HepG2 (cell line): ENCODE results near the gene OSBPL2. TPM values are rescaled to one million over a fixed set of nuclear protein-coding genes. Genes with fewer than 3 reads are reported as not detected.
A peak's percentile ranks its signal among the peaks of the same experiment; 100 is the strongest.

ENCODE experiments used
- AGO1 ChIP-seq: fragments of 200-400 bp; formaldehyde crosslinking; IDR thresholded peaks from 2 replicates; pipeline ENCODE4 v1.6.1; 2017; ENCODE audit warnings: mild to moderate bottlenecking, low read depth, low read length, moderate library complexity; ENCODE audit not compliant: poor library complexity, severe bottlenecking
- BRCA1 ChIP-seq: sonication (generic); formaldehyde crosslinking; IDR thresholded peaks from 2 replicates; pipeline ENCODE4 v1.4.0; 2020; ENCODE audit warnings: missing genetic modification reagents
- ELF1 ChIP-seq: sonication (generic); formaldehyde crosslinking; IDR thresholded peaks from 2 replicates; pipeline ENCODE4 v1.4.0; 2020; ENCODE audit warnings: missing genetic modification reagents
- NR2F1 ChIP-seq, 2 experiments: fragments of 450-650 bp in 1 of 2; formaldehyde crosslinking in 1 of 2; IDR thresholded peaks; 2 replicates each; pipeline versions ENCODE4 v1.5.0 to v1.6.1; 2016 to 2020; ENCODE audit warnings: mild to moderate bottlenecking in 1 of 2, missing compliant biosample characterization in 1 of 2, missing genetic modification reagents in 1 of 2, moderate library complexity in 1 of 2
- PHF5A ChIP-seq: IDR thresholded peaks from one replicate; pipeline ENCODE4 v1.6.1; 2018; ENCODE audit warnings: low read depth, missing genetic modification reagents; ENCODE audit not compliant: unreplicated experiment
- POLR2AphosphoS2 ChIP-seq: IDR thresholded peaks from 2 replicates; pipeline ENCODE4 v1.6.1; 2011; ENCODE audit warnings: low read depth, low read length, improper control_type of control experiment
- TAF15 ChIP-seq: fragments of 200-400 bp; formaldehyde crosslinking; IDR thresholded peaks from one replicate; pipeline ENCODE4 v1.6.1; 2018; ENCODE audit warnings: mild to moderate bottlenecking, low read depth, low read length; ENCODE audit not compliant: poor library complexity, severe bottlenecking
- U2AF2 ChIP-seq: fragments of 200-400 bp; formaldehyde crosslinking; IDR thresholded peaks from 2 replicates; pipeline ENCODE4 v1.6.1; 2017; ENCODE audit warnings: low read depth, mild to moderate bottlenecking, low read length
- ZBTB7A ChIP-seq: sonication (generic); formaldehyde crosslinking; IDR thresholded peaks from 2 replicates; pipeline ENCODE4 v1.8.0; 2022; ENCODE audit warnings: mild to moderate bottlenecking, missing genetic modification reagents
- ZKSCAN1 ChIP-seq: fragments of 150-350 bp; IDR thresholded peaks from 2 replicates; pipeline ENCODE4 v1.6.1; 2014; ENCODE audit warnings: low read length
- ZKSCAN5 ChIP-seq: sonication (generic); formaldehyde crosslinking; IDR thresholded peaks from 2 replicates; pipeline ENCODE4 v1.5.1; 2020; ENCODE audit warnings: mild to moderate bottlenecking, missing genetic modification reagents
- ZNF207 ChIP-seq: fragments of 450-650 bp; IDR thresholded peaks from 2 replicates; pipeline ENCODE4 v1.6.1; 2016; ENCODE audit warnings: antibody characterized with exemption, borderline replicate concordance
- ZNF317 ChIP-seq: sonication (generic); formaldehyde crosslinking; IDR thresholded peaks from 2 replicates; pipeline ENCODE4 v1.5.0; 2020; ENCODE audit warnings: mild to moderate bottlenecking, missing genetic modification reagents
- ZNF446 ChIP-seq: sonication (generic); formaldehyde crosslinking; IDR thresholded peaks from 2 replicates; pipeline ENCODE4 v1.5.0; 2020; ENCODE audit warnings: mild to moderate bottlenecking, missing genetic modification reagents
- ZNF496 ChIP-seq: sonication (generic); formaldehyde crosslinking; IDR thresholded peaks from 2 replicates; pipeline ENCODE4 v1.8.1; 2023; ENCODE audit warnings: mild to moderate bottlenecking, moderate library complexity, missing genetic modification reagents; ENCODE audit not compliant: insufficient replicate concordance
- ZNF768 ChIP-seq: sonication (generic); formaldehyde crosslinking; IDR thresholded peaks from 2 replicates; pipeline ENCODE4 v1.4.0; 2020; ENCODE audit warnings: missing genetic modification reagents
- polyA plus RNA-seq, 8 experiments: library from polyadenylated mRNA; depleted of rRNA in 3 of 8; stranded (reverse) in 7 of 8; unstranded in 1 of 8; fragments of >200 nt; fragmentation: Illumina TruSeq in 4 of 8; extraction: Trizol in 4 of 8; gene quantifications; 2 replicates each; pipeline versions ENCODE4 v1.2.1 to v1.2.3, GENCODE V29; 2011 to 2016; ENCODE audit warnings: low read depth in 4 of 8, missing spikeins in 1 of 8, mixed read lengths in 1 of 8; ENCODE audit not compliant: insufficient read depth in 1 of 8
- total RNA-seq, 5 experiments: library from RNA; depleted of rRNA; stranded (reverse); fragments of >200 nt; fragmentation: Illumina TruSeq; extraction: Trizol; gene quantifications; 2 replicates each; pipeline ENCODE4 v1.2.3, GENCODE V29; 2016; ENCODE audit warnings: low read depth in 1 of 5
- TF ChIP-seq, protein P1 (sequence below): sonication (generic); formaldehyde crosslinking; conservative IDR thresholded peaks from 2 replicates; pipeline ENCODE4 v1.4.0; 2020; ENCODE audit warnings: missing genetic modification reagents
- TF ChIP-seq, protein P2 (sequence below): sonication (generic); formaldehyde crosslinking; IDR thresholded peaks from 2 replicates; pipeline ENCODE4 v1.8.0; 2022; ENCODE audit warnings: mild to moderate bottlenecking, missing genetic modification reagents
- TF ChIP-seq, protein P3 (sequence below): sonication (generic); formaldehyde crosslinking; IDR thresholded peaks from 2 replicates; pipeline ENCODE4 v1.5.0; 2020; ENCODE audit warnings: missing genetic modification reagents
- TF ChIP-seq, protein P4 (sequence below): sonication (generic); formaldehyde crosslinking; IDR thresholded peaks from 2 replicates; pipeline ENCODE4 v1.5.0; 2020; ENCODE audit warnings: mild to moderate bottlenecking, missing genetic modification reagents, borderline replicate concordance
- TF ChIP-seq, protein P5 (sequence below): sonication (generic); formaldehyde crosslinking; IDR thresholded peaks from 2 replicates; pipeline ENCODE4 v1.8.1; 2023; ENCODE audit warnings: mild to moderate bottlenecking, missing genetic modification reagents

The OSBPL2 gene
- total and polyA plus RNA-seq, 2 of the 13 experiments (the other 11 are each of a cell fraction or from before 2014, with no cell fraction given) = 18.5 to 37.4 TPM

DNA sequence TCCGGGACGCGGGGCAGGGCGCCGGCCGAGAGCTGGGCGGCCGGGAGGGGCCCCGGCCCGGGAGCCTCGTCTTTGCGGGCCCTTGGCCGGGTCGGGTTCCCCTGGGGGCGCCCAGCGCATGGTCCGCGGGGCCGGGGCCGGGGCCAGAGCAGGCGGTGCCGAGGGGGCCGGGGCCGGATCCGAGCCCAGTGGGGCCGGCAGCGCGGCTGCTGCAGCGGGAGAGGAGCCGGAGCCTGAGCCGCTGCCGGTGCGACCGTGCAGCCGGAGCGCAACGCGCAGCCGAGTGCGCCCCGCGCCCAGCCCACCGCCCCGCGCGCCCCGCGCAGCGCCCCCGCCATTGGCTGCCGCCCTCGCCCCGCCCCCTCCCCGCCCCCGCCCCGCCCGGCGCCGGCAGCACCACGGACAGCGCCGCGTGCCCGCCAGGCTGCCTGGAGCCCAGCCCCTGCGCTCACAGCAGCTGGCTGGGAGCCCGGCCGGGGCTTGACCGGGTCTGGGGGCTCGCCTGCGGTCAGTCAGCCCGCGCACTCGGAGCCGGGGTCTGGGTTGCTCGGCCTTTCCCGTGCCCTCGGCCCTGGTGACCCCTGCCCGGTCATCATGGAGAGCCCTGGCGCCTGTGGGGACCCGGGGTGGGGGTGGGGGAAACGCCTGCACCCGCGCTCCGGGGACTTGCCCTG lies 18.2 kb upstream of the OSBPL2 start, which contains the start of gene HRH3 (continued):
- TF ChIP-seq TAF15 (no peak), ZNF446 (CRISPR knock-in tag) (peak; percentile 72; the same call in 1 of the 2 replicates), ZKSCAN1 (no peak), NR2F1 (CRISPR knock-in tag; IDR thresholded peaks at IDR 0.05) (no peak), AGO1 (no peak), ZKSCAN5 (no peak), ZNF317 (CRISPR knock-in tag) (no peak), ZNF207 (no peak), BRCA1 (CRISPR knock-in tag) (no peak), ZNF768 (CRISPR knock-in tag) (0 out of 2 replicates have a peak, but pooled peaks have one; percentile 66), POLR2AphosphoS2 (no peak), ZNF496 (CRISPR knock-in tag) (no peak), ZBTB7A (CRISPR knock-in tag) (no peak), PHF5A (CRISPR knock-in tag) (no peak), U2AF2 (no peak), ELF1 (CRISPR knock-in tag) (no peak)
- TF ChIP-seq, protein P1, sequence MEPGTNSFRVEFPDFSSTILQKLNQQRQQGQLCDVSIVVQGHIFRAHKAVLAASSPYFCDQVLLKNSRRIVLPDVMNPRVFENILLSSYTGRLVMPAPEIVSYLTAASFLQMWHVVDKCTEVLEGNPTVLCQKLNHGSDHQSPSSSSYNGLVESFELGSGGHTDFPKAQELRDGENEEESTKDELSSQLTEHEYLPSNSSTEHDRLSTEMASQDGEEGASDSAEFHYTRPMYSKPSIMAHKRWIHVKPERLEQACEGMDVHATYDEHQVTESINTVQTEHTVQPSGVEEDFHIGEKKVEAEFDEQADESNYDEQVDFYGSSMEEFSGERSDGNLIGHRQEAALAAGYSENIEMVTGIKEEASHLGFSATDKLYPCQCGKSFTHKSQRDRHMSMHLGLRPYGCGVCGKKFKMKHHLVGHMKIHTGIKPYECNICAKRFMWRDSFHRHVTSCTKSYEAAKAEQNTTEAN = peak; percentile 73; the same call in 1 of the 2 replicates
- TF ChIP-seq, protein P2, sequence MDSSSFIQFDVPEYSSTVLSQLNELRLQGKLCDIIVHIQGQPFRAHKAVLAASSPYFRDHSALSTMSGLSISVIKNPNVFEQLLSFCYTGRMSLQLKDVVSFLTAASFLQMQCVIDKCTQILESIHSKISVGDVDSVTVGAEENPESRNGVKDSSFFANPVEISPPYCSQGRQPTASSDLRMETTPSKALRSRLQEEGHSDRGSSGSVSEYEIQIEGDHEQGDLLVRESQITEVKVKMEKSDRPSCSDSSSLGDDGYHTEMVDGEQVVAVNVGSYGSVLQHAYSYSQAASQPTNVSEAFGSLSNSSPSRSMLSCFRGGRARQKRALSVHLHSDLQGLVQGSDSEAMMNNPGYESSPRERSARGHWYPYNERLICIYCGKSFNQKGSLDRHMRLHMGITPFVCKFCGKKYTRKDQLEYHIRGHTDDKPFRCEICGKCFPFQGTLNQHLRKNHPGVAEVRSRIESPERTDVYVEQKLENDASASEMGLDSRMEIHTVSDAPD (CRISPR knock-in tag) = no peak
- TF ChIP-seq, protein P3, sequence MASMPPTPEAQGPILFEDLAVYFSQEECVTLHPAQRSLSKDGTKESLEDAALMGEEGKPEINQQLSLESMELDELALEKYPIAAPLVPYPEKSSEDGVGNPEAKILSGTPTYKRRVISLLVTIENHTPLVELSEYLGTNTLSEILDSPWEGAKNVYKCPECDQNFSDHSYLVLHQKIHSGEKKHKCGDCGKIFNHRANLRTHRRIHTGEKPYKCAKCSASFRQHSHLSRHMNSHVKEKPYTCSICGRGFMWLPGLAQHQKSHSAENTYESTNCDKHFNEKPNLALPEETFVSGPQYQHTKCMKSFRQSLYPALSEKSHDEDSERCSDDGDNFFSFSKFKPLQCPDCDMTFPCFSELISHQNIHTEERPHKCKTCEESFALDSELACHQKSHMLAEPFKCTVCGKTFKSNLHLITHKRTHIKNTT (CRISPR knock-in tag) = no peak
- TF ChIP-seq, protein P4, sequence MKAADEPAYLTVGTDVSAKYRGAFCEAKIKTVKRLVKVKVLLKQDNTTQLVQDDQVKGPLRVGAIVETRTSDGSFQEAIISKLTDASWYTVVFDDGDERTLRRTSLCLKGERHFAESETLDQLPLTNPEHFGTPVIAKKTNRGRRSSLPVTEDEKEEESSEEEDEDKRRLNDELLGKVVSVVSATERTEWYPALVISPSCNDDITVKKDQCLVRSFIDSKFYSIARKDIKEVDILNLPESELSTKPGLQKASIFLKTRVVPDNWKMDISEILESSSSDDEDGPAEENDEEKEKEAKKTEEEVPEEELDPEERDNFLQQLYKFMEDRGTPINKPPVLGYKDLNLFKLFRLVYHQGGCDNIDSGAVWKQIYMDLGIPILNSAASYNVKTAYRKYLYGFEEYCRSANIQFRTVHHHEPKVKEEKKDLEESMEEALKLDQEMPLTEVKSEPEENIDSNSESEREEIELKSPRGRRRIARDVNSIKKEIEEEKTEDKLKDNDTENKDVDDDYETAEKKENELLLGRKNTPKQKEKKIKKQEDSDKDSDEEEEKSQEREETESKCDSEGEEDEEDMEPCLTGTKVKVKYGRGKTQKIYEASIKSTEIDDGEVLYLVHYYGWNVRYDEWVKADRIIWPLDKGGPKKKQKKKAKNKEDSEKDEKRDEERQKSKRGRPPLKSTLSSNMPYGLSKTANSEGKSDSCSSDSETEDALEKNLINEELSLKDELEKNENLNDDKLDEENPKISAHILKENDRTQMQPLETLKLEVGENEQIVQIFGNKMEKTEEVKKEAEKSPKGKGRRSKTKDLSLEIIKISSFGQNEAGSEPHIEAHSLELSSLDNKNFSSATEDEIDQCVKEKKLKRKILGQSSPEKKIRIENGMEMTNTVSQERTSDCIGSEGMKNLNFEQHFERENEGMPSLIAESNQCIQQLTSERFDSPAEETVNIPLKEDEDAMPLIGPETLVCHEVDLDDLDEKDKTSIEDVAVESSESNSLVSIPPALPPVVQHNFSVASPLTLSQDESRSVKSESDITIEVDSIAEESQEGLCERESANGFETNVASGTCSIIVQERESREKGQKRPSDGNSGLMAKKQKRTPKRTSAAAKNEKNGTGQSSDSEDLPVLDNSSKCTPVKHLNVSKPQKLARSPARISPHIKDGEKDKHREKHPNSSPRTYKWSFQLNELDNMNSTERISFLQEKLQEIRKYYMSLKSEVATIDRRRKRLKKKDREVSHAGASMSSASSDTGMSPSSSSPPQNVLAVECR (CRISPR knock-in tag) = peak; percentile 74; the same call in 1 of the 2 replicates
- TF ChIP-seq, protein P5, sequence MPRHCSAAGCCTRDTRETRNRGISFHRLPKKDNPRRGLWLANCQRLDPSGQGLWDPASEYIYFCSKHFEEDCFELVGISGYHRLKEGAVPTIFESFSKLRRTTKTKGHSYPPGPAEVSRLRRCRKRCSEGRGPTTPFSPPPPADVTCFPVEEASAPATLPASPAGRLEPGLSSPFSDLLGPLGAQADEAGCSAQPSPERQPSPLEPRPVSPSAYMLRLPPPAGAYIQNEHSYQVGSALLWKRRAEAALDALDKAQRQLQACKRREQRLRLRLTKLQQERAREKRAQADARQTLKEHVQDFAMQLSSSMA = peak; percentile 67; the same call in 1 of the 2 replicates
